Tibial nerve (tissue), 4 donors: ENCODE measurements around the gene CRB1. TPM values are rescaled to one million over a fixed set of nuclear protein-coding genes. Genes with fewer than 3 reads are reported as not detected.

Experiments used
- DNase-seq, 2 donors: peaks; one replicate each; pipeline ENCODE4 v3.0.0-alpha.2; 2019; ENCODE audit warnings: low spot score in 2 of 2
- H3K27ac ChIP-seq, 4 donors: fragments of 200-600 bp; sonication (generic) in 3 of 4; one replicate each; pipeline ENCODE4 v1.5.1; 2017 to 2019; ENCODE audit warnings: mild to moderate bottlenecking in 1 of 4
- H3K27me3 ChIP-seq, 2 donors: fragments of 200-600 bp; sonication (generic) in 1 of 2; one replicate each; pipeline versions ENCODE4 v1.5.1 to v1.6.0; 2017 to 2019
- H3K36me3 ChIP-seq, 3 donors: fragments of 200-600 bp; sonication (generic); one replicate each; pipeline ENCODE4 v1.5.1; 2018 to 2019
- H3K4me1 ChIP-seq, 4 donors: fragments of 200-600 bp; sonication (generic) in 3 of 4; one replicate each; pipeline ENCODE4 v1.5.1; 2017 to 2019
- H3K4me3 ChIP-seq, 4 donors: fragments of 200-600 bp; sonication (generic) in 3 of 4; one replicate each; pipeline ENCODE4 v1.5.1; 2017 to 2019; ENCODE audit warnings: mild to moderate bottlenecking in 1 of 4, moderate library complexity in 1 of 4
- H3K9me3 ChIP-seq, 4 donors: fragments of 200-600 bp; sonication (generic) in 3 of 4; one replicate each; pipeline ENCODE4 v1.5.1; 2017 to 2019
- CTCF ChIP-seq, 5 experiments: fragments of 200-600 bp in 3 of 5; fragments of 450-650 bp in 2 of 5; sonication (generic) in 3 of 5; IDR thresholded peaks; one replicate each; pipeline ENCODE4 v1.5.1; 2016 to 2019; ENCODE audit warnings: antibody characterized with exemption in 5 of 5, mild to moderate bottlenecking in 3 of 5, moderate library complexity in 2 of 5
- EP300 ChIP-seq, 2 donors: sonication (generic); formaldehyde crosslinking; IDR thresholded peaks; one replicate each; pipeline ENCODE4 v1.6.1; 2017; ENCODE audit warnings: antibody characterized with exemption in 2 of 2, mild to moderate bottlenecking in 1 of 2
- POLR2A ChIP-seq, 2 donors: fragments of 450-650 bp; IDR thresholded peaks; one replicate each; pipeline ENCODE4 v1.6.1; 2017; ENCODE audit warnings: antibody characterized with exemption in 2 of 2, mild to moderate bottlenecking in 2 of 2, moderate library complexity in 2 of 2
- WGBS, 2 donors: methylation state at CpG; one replicate each; pipeline ENCODE4 v1.1.5; 2018; 5-methylcytosine and 5-hydroxymethylcytosine counted together
- total RNA-seq, 4 donors: library from RNA; depleted of rRNA; stranded (reverse); fragments of >200 nt; gene quantifications; one replicate each; pipeline ENCODE4 v1.1.0, GENCODE V29; 2016

The CRB1 gene
- total RNA-seq, 4 donors from 2014 or later = 0.60 to 4.0 (median 1.7) TPM

- no peak for TF ChIP-seq CTCF (IDR thresholded peaks at IDR 0.05)
- no peak for TF ChIP-seq POLR2A (IDR thresholded peaks at IDR 0.05)
- TF ChIP-seq EP300 (IDR thresholded peaks at IDR 0.05) = no peak
- no peaks in the 10 kb centered on the region for H3K4me1 ChIP-seq
- H3K27ac ChIP-seq = no peak overlapping the region
- H3K36me3 ChIP-seq = no peaks in the 10 kb centered on the region
- H3K27me3 ChIP-seq = no peaks in the 10 kb centered on the region
- WGBS, 2 donors = 96 to 100% methylated on average over 1 of the region's 1 CpG
- no peak overlapping the region for H3K4me3 ChIP-seq
- no peaks in the 10 kb centered on the region for H3K9me3 ChIP-seq
- no peak for DNase-seq
These were observed 150.6 kb downstream of the CRB1 start for GRCh38 chr1:197418693-197419092.

GRCh38 chr1:197422993-197423392 lies 154.9 kb downstream of the CRB1 start:
- no peak for DNase-seq
- WGBS, 2 donors = 85 to 86% methylated on average over 1 of the region's 1 CpG
- no peaks in the 10 kb centered on the region for H3K27me3 ChIP-seq

GRCh38 chr1:197424380-197424779 lies 156.3 kb downstream of the CRB1 start:
- H3K36me3 ChIP-seq = no peaks in the 10 kb centered on the region
- no peak overlapping the region for H3K27ac ChIP-seq
- no peak overlapping the region for H3K4me3 ChIP-seq
- DNase-seq = no peak
- no peaks in the 10 kb centered on the region for H3K9me3 ChIP-seq
- H3K27me3 ChIP-seq = no peaks in the 10 kb centered on the region
- 72 to 75% methylated on average over 6 of the region's 6 CpGs for WGBS, 2 donors
- H3K4me1 ChIP-seq = no peaks in the 10 kb centered on the region
- TF ChIP-seq CTCF (IDR thresholded peaks at IDR 0.05) = no peak
- TF ChIP-seq EP300 (IDR thresholded peaks at IDR 0.05) = no peak
- no peak for TF ChIP-seq POLR2A (IDR thresholded peaks at IDR 0.05)

More at GRCh38 chr1:197422993-197423392, 154.9 kb downstream of the CRB1 start:
- Histone ChIP-seq H3K4me1 (no peaks in the 10 kb centered on the region), H3K27ac (no peak overlapping the region), H3K4me3 (no peak overlapping the region), H3K36me3 (no peaks in the 10 kb centered on the region), H3K9me3 (no peaks in the 10 kb centered on the region)
- TF ChIP-seq EP300 (IDR thresholded peaks at IDR 0.05) = no peak
- no peak for TF ChIP-seq POLR2A (IDR thresholded peaks at IDR 0.05)
- TF ChIP-seq CTCF (IDR thresholded peaks at IDR 0.05) = no peak

- Histone ChIP-seq H3K36me3 (no peaks in the 10 kb centered on the region), H3K4me1 (no peaks in the 10 kb centered on the region), H3K9me3 (no peaks in the 10 kb centered on the region), H3K4me3 (no peak overlapping the region), H3K27me3 (no peaks in the 10 kb centered on the region), H3K27ac (no peak overlapping the region)
- WGBS, 2 donors = 89 to 90% methylated on average over 7 of the region's 7 CpGs
- TF ChIP-seq EP300 (IDR thresholded peaks at IDR 0.05) = no peak
- TF ChIP-seq POLR2A (IDR thresholded peaks at IDR 0.05) = no peak
- no peak for TF ChIP-seq CTCF (IDR thresholded peaks at IDR 0.05)
- no peak for DNase-seq
These were observed 161.3 kb downstream of the CRB1 start for GRCh38 chr1:197429372-197429771.

GRCh38 chr1:197435224-197435623 lies 167.2 kb downstream of the CRB1 start:
- no peak for DNase-seq
- Histone ChIP-seq H3K27me3 (no peaks in the 10 kb centered on the region), H3K9me3 (no peaks in the 10 kb centered on the region), H3K27ac (no peak overlapping the region), H3K4me1 (no peaks in the 10 kb centered on the region), H3K4me3 (no peak overlapping the region), H3K36me3 (no peaks in the 10 kb centered on the region)
- TF ChIP-seq CTCF (IDR thresholded peaks at IDR 0.05) = no peak
- TF ChIP-seq POLR2A (IDR thresholded peaks at IDR 0.05) = no peak
- no peak for TF ChIP-seq EP300 (IDR thresholded peaks at IDR 0.05)
- 13 to 54% methylated on average over 1 of the region's 1 CpG for WGBS, 2 donors
